NCI-H2081 (cell line): ENCODE results near the gene ARGLU1.

Experiments
- DNase-seq, 2 experiments: peaks; one replicate each; lab custom pipeline; 2025; lab: John Stamatoyannopoulos, UW

ARGLU1 gene

GRCh38 chr13:106541826-106542225, 26.1 kb downstream of the ARGLU1 start:
- DNase-seq: no peak

GRCh38 chr13:106540613-106541012, 27.3 kb downstream of the ARGLU1 start:
- DNase-seq: no peak

- DNase-seq: no peak
Measured at GRCh38 chr13:106537521-106537920, 30.4 kb downstream of the ARGLU1 start.

- DNase-seq: peak; percentile 84 to 86
Measured at GRCh38 chr13:106536244-106537034, 31.5 kb downstream of the ARGLU1 start.

- peak; percentile 92 to 96 for DNase-seq
Measured at GRCh38 chr13:106535552-106536243, 32.2 kb downstream of the ARGLU1 start, which contains the start of gene EFNB2. EFNB2 (minus strand) TSS chr13:106535662; CDS start chr13:106534964, 698 bp downstream.

GRCh38 chr13:106534639-106535551, 33.0 kb downstream of the ARGLU1 start:
- DNase-seq: peak in 1 of 2 experiments; percentile 36

GRCh38 chr13:106533943-106534638, 33.8 kb downstream of the ARGLU1 start:
- peak; percentile 47 to 56 for DNase-seq

- DNase-seq: peak; percentile 43 to 71
Measured at GRCh38 chr13:106533101-106533942, 34.6 kb downstream of the ARGLU1 start.

GRCh38 chr13:106532111-106532929, 35.6 kb downstream of the ARGLU1 start:
- DNase-seq: no peak

GRCh38 chr13:106530980-106531481, 36.9 kb downstream of the ARGLU1 start:
- no peak for DNase-seq

GRCh38 chr13:106530171-106530851, 37.6 kb downstream of the ARGLU1 start:
- DNase-seq: no peak

- DNase-seq: no peak
Measured at GRCh38 chr13:106529415-106530170, 38.3 kb downstream of the ARGLU1 start.

GRCh38 chr13:106528718-106529414, 39.1 kb downstream of the ARGLU1 start:
- DNase-seq: no peak

GRCh38 chr13:106527826-106528225, 40.1 kb downstream of the ARGLU1 start:
- no peak for DNase-seq

GRCh38 chr13:106527445-106527801, 40.5 kb downstream of the ARGLU1 start:
- DNase-seq: no peak

GRCh38 chr13:106526738-106527444, 41.0 kb downstream of the ARGLU1 start:
- no peak for DNase-seq

- DNase-seq: no peak
Measured at GRCh38 chr13:106525865-106526264, 42.1 kb downstream of the ARGLU1 start.
